CD14-positive monocyte (primary cell): Measurements from ENCODE around the gene TSPAN11. TPM values are rescaled to one million over a fixed set of nuclear protein-coding genes. Genes with fewer than 3 reads are reported as not detected.

Source experiments
- DNase-seq, 3 donors: peaks; one replicate each; pipeline ENCODE4 v3.0.0-alpha.2; 2011 to 2022
- H2AFZ ChIP-seq: 2 replicates; pipeline ENCODE4 v1.6.0; 2012; ENCODE audit warnings: mild to moderate bottlenecking, low read depth, low read length, inconsistent platforms; ENCODE audit not compliant: insufficient read depth, poor library complexity, severe bottlenecking
- H3K27ac ChIP-seq, 2 donors: 1 replicate in 1 of 2; 2 replicates in 1 of 2; pipeline ENCODE4 v1.5.1; 2012 to 2013; ENCODE audit warnings: low read length in 2 of 2, control low read depth in 1 of 2, inconsistent platforms in 1 of 2, low read depth in 1 of 2, mild to moderate bottlenecking in 1 of 2
- H3K27me3 ChIP-seq, 2 donors: one replicate each; pipeline versions ENCODE4 v1.6.0 to v1.6.1; 2011 to 2013; ENCODE audit warnings: low read length in 2 of 2; ENCODE audit not compliant: control insufficient read depth in 2 of 2, insufficient read depth in 2 of 2
- H3K36me3 ChIP-seq, 2 donors: replicated peaks in 1 of 2; 1 replicate in 1 of 2; 2 replicates in 1 of 2; pipeline versions ENCODE4 v1.5.1 to v1.6.1; 2012 to 2013; ENCODE audit warnings: low read length in 2 of 2, control low read depth in 1 of 2, inconsistent platforms in 1 of 2, mild to moderate bottlenecking in 1 of 2; ENCODE audit not compliant: insufficient read depth in 2 of 2, control insufficient read depth in 1 of 2
- H3K4me1 ChIP-seq, 2 donors: 1 replicate in 1 of 2; 2 replicates in 1 of 2; pipeline versions ENCODE4 v1.5.1 to v1.6.1; 2012 to 2013; ENCODE audit warnings: low read length in 2 of 2, control low read depth in 1 of 2, inconsistent platforms in 1 of 2, mild to moderate bottlenecking in 1 of 2, moderate library complexity in 1 of 2; ENCODE audit not compliant: insufficient read depth in 2 of 2, control insufficient read depth in 1 of 2
- H3K4me2 ChIP-seq: replicated peaks from 2 replicates; pipeline ENCODE3; 2012; ENCODE audit warnings: low read length, moderate library complexity, mild to moderate bottlenecking; ENCODE audit not compliant: poor library complexity, severe bottlenecking; ENCODE audit errors: extremely low read depth
- H3K4me3 ChIP-seq, 3 experiments: fragments of 200-600 bp in 1 of 3; sonication (generic) in 1 of 3; replicated peaks in 1 of 3; 1 replicate in 2 of 3; 2 replicates in 1 of 3; pipeline ENCODE4 v1.5.1; 2011 to 2013; ENCODE audit warnings: low read length in 3 of 3, mild to moderate bottlenecking in 3 of 3, control low read depth in 2 of 3, low read depth in 2 of 3, inconsistent platforms in 1 of 3, moderate library complexity in 1 of 3
- H3K79me2 ChIP-seq: 2 replicates; pipeline ENCODE4 v1.6.0; 2012; ENCODE audit warnings: mild to moderate bottlenecking, control low read depth, inconsistent platforms, low read length, moderate library complexity; ENCODE audit not compliant: insufficient read depth
- H3K9ac ChIP-seq: 2 replicates; pipeline ENCODE4 v1.6.0; 2017; ENCODE audit warnings: low read length, mild to moderate bottlenecking; ENCODE audit not compliant: insufficient read depth, poor library complexity, severe bottlenecking
- H3K9me3 ChIP-seq, 2 donors: replicated peaks in 1 of 2; 1 replicate in 1 of 2; 2 replicates in 1 of 2; pipeline versions ENCODE4 v1.5.1 to v1.6.1; 2012 to 2013; ENCODE audit warnings: low read length in 2 of 2, control low read depth in 1 of 2; ENCODE audit not compliant: control insufficient read depth in 1 of 2, insufficient read depth in 1 of 2
- H4K20me1 ChIP-seq: 2 replicates; pipeline ENCODE4 v1.6.0; 2012; ENCODE audit warnings: mild to moderate bottlenecking, low read length, control low read depth, moderate library complexity; ENCODE audit not compliant: insufficient read depth
- H3K27ac Mint-ChIP-seq, 7 donors: one replicate each; pipeline ENCODE4 v1.8.0; 2020; ENCODE audit warnings: mild to moderate bottlenecking in 7 of 7, mixed read lengths in 7 of 7, moderate library complexity in 6 of 7, inconsistent platforms in 2 of 7
- H3K27me3 Mint-ChIP-seq, 3 donors: one replicate each; pipeline ENCODE4 v1.8.0; 2021 to 2022; ENCODE audit warnings: low read depth in 3 of 3, mild to moderate bottlenecking in 3 of 3, mixed read lengths in 3 of 3, moderate library complexity in 3 of 3, inconsistent platforms in 1 of 3
- H3K36me3 Mint-ChIP-seq, 2 donors: one replicate each; pipeline ENCODE4 v1.8.0; 2020; ENCODE audit warnings: mixed read lengths in 2 of 2, inconsistent platforms in 1 of 2, mild to moderate bottlenecking in 1 of 2
- H3K4me1 Mint-ChIP-seq: one replicate; pipeline ENCODE4 v1.8.0; 2020; ENCODE audit warnings: mild to moderate bottlenecking, mixed read lengths
- H3K4me3 Mint-ChIP-seq, 2 donors: one replicate each; pipeline ENCODE4 v1.8.0; 2020; ENCODE audit warnings: mild to moderate bottlenecking in 2 of 2, mixed read lengths in 2 of 2, moderate library complexity in 1 of 2
- H3K9me3 Mint-ChIP-seq, 7 donors: one replicate each; pipeline ENCODE4 v1.8.0; 2020 to 2022; ENCODE audit warnings: mixed read lengths in 7 of 7, mild to moderate bottlenecking in 6 of 7, moderate library complexity in 6 of 7, inconsistent platforms in 2 of 7
- WGBS: methylation state at CpG from one replicate; pipeline ENCODE4 v1.1.5; 2013; ENCODE audit warnings: missing lambda C conversion rate; ENCODE audit not compliant: insufficient coverage; 5-methylcytosine and 5-hydroxymethylcytosine counted together
- intact Hi-C, 2 donors: fragments of 100-400 bp; cut with micrococcal nuclease; formaldehyde crosslinking; loops; one replicate each; pipeline versions ENCODE4 v1.15.0 to v1.15.1; 2023
- polyA plus RNA-seq, 3 donors: library from polyadenylated mRNA; depleted of rRNA in 1 of 3; unstranded in 2 of 3; stranded (reverse) in 1 of 3; fragments of 300-500 nt in 2 of 3; fragments of >200 nt in 1 of 3; fragmentation: Illumina TruSeq in 2 of 3; gene quantifications; 1 replicate in 2 of 3; 2 replicates in 1 of 3; pipeline ENCODE4 v1.2.3, GENCODE V29; 2012 to 2021
- TF ChIP-seq, protein P1 (sequence below): fragments of 200-600 bp; IDR thresholded peaks from one replicate; pipeline ENCODE4 v1.8.0; 2022; ENCODE audit warnings: antibody characterized with exemption, mild to moderate bottlenecking

TSPAN11 gene
- polyA plus RNA-seq, 3 donors, result not detected

DNA sequence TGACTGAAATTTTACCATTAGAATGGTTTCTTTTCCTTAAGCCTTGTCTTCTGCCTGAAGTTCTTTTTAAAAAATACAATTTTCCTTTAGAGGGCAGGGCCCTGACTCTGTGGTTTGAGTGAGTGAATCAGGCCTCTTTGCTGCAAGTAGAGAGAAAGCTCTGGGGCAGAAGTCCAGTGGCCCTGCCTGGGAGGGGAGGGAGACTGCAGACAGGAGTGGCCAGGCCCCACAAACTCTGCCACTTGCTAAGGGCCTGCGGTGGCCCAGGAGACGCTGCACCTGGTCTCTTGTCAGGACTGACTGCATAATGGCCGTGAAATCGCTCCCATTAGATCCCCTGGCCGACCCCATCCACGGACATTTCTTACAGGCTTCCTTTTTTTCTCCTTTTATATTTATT lies 25.5 kb downstream of the TSPAN11 start:
- H3K4me3 Mint-ChIP-seq, result no peak overlapping the region
- H3K9me3 Mint-ChIP-seq, result peaks cover 2 to 14% (median 5%) of the 10 kb centered on the region in 7 donors
- no peaks in the 10 kb centered on the region for H3K27me3 ChIP-seq
- no peak overlapping the region for H3K4me3 ChIP-seq
- no peaks in the 10 kb centered on the region for H3K79me2 ChIP-seq
- TF ChIP-seq, protein P1, sequence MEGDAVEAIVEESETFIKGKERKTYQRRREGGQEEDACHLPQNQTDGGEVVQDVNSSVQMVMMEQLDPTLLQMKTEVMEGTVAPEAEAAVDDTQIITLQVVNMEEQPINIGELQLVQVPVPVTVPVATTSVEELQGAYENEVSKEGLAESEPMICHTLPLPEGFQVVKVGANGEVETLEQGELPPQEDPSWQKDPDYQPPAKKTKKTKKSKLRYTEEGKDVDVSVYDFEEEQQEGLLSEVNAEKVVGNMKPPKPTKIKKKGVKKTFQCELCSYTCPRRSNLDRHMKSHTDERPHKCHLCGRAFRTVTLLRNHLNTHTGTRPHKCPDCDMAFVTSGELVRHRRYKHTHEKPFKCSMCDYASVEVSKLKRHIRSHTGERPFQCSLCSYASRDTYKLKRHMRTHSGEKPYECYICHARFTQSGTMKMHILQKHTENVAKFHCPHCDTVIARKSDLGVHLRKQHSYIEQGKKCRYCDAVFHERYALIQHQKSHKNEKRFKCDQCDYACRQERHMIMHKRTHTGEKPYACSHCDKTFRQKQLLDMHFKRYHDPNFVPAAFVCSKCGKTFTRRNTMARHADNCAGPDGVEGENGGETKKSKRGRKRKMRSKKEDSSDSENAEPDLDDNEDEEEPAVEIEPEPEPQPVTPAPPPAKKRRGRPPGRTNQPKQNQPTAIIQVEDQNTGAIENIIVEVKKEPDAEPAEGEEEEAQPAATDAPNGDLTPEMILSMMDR, result no peak
- H3K4me1 Mint-ChIP-seq, result no peaks in the 10 kb centered on the region
- intact Hi-C loops, result no loop called here
- H3K9me3 ChIP-seq, result no peaks in the 10 kb centered on the region
- H3K36me3 ChIP-seq, result no peaks in the 10 kb centered on the region
- no peaks in the 10 kb centered on the region for H3K36me3 Mint-ChIP-seq
- no peak overlapping the region for H3K27ac ChIP-seq
- DNase-seq, result no peak
- no CpG with 5 or more reads among the region's 6 CpGs for WGBS
- no peak overlapping the region for H3K9ac ChIP-seq
- no peaks in the 10 kb centered on the region for H3K4me1 ChIP-seq
- H3K4me2 ChIP-seq, result no peak overlapping the region
- no peak overlapping the region for H2AFZ ChIP-seq
- peaks cover 3 to 7% (median 4%) of the 10 kb centered on the region in 3 donors for H3K27me3 Mint-ChIP-seq
- H3K27ac Mint-ChIP-seq, result no peak overlapping the region
- no peaks in the 10 kb centered on the region for H4K20me1 ChIP-seq

DNA sequence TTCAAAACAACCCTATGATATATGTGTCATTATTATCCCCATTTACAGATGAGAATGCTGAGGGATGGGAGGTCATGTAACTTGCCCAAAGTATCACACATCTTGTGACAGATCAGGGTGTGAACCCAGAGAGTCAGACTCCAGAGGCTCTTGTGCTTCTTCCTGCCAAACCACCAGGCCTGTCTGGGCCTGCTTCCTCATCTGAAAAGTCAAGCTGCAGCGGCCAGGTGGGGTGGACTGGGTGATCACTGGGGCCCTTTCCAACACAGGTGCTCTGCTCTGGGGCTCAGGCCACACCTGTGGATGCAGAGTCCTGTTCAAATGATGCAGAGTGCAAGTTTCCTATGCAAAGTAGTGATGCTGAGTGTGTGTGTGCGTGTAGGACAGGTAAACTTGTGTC lies 26.7 kb downstream of the TSPAN11 start:
- no peaks in the 10 kb centered on the region for H3K4me1 ChIP-seq
- H3K9me3 ChIP-seq, result no peaks in the 10 kb centered on the region
- TF ChIP-seq, protein P1, result no peak
- DNase-seq, result no peak
- H3K4me3 ChIP-seq, result no peak overlapping the region
- H4K20me1 ChIP-seq, result no peaks in the 10 kb centered on the region
- Mint-ChIP-seq H3K27ac (no peak overlapping the region), H3K36me3 (no peaks in the 10 kb centered on the region), H3K4me3 (no peak overlapping the region), H3K9me3 (peaks cover 0 to 6% (median 0%) of the 10 kb centered on the region in 7 donors), H3K4me1 (no peaks in the 10 kb centered on the region), H3K27me3 (peaks cover 2 to 6% (median 2%) of the 10 kb centered on the region in 3 donors)
- WGBS, result 88% methylated on average over 1 of the region's 2 CpGs
- intact Hi-C loops, result no loop called here
- H3K79me2 ChIP-seq, result no peaks in the 10 kb centered on the region
- no peak overlapping the region for H3K9ac ChIP-seq
- no peak overlapping the region for H3K27ac ChIP-seq
- no peak overlapping the region for H2AFZ ChIP-seq
- H3K27me3 ChIP-seq, result no peaks in the 10 kb centered on the region
- no peak overlapping the region for H3K4me2 ChIP-seq
- H3K36me3 ChIP-seq, result no peaks in the 10 kb centered on the region
